Stomach (tissue), 9 donors: ENCODE results near the gene ECHDC1. TPM values are rescaled to one million over a fixed set of nuclear protein-coding genes. Genes with fewer than 3 reads are reported as not detected.
"Not testable (repeated sequence)": the region's sequence is repeated elsewhere in the genome, so short reads cannot be mapped to it uniquely, and the experiment has no call there.

Experiments used
- DNase-seq, 2 donors: peaks; one replicate each; pipeline versions ENCODE4 v3.0.0 to v3.0.0-alpha.2; 2013 to 2019
- H3K27ac ChIP-seq, 5 donors: fragments of 200-600 bp in 4 of 5; sonication (generic) in 4 of 5; one replicate each; pipeline ENCODE4 v1.5.1; 2013 to 2019; ENCODE audit warnings: mild to moderate bottlenecking in 1 of 5, moderate library complexity in 1 of 5
- H3K27me3 ChIP-seq, 3 donors: fragments of 200-600 bp; sonication (generic); one replicate each; pipeline ENCODE4 v1.5.1; 2017 to 2019; ENCODE audit warnings: mixed run types in 1 of 3
- H3K36me3 ChIP-seq, 4 donors: fragments of 200-600 bp; sonication (generic); 1 replicate in 3 of 4; 2 replicates in 1 of 4; pipeline ENCODE4 v1.5.1; 2016 to 2019
- H3K4me1 ChIP-seq, 4 donors: fragments of 200-600 bp; sonication (generic); one replicate each; pipeline ENCODE4 v1.5.1; 2016 to 2019
- H3K4me3 ChIP-seq, 4 donors: fragments of 200-600 bp; sonication (generic) in 3 of 4; one replicate each; pipeline ENCODE4 v1.5.1; 2016 to 2019; ENCODE audit warnings: mild to moderate bottlenecking in 1 of 4
- H3K9me3 ChIP-seq, 4 donors: fragments of 200-600 bp; sonication (generic); one replicate each; pipeline ENCODE4 v1.5.1; 2016 to 2019
- CTCF ChIP-seq, 7 experiments: fragments of 450-650 bp in 4 of 7; fragments of 200-600 bp in 3 of 7; sonication (generic) in 3 of 7; IDR thresholded peaks; one replicate each; pipeline ENCODE4 v1.5.1; 2016 to 2019; ENCODE audit warnings: antibody characterized with exemption in 7 of 7, control low read depth in 2 of 7, mild to moderate bottlenecking in 1 of 7
- EP300 ChIP-seq: sonication (generic); formaldehyde crosslinking; IDR thresholded peaks from one replicate; pipeline ENCODE4 v1.6.1; 2017; ENCODE audit warnings: antibody characterized with exemption
- POLR2A ChIP-seq, 4 donors: fragments of 450-650 bp; IDR thresholded peaks; one replicate each; pipeline ENCODE4 v1.6.1; 2016; ENCODE audit warnings: antibody characterized with exemption in 4 of 4, control low read depth in 2 of 4, mild to moderate bottlenecking in 1 of 4, moderate library complexity in 1 of 4
- POLR2AphosphoS5 ChIP-seq, 3 donors: sonication (generic); formaldehyde crosslinking; IDR thresholded peaks; one replicate each; pipeline ENCODE4 v1.6.1; 2016; ENCODE audit warnings: antibody characterized with exemption in 3 of 3
- WGBS, 5 donors: extraction: QIAGEN DNeasy Blood & Tissue Kit in 3 of 5; methylation state at CpG; one replicate each; pipeline versions ENCODE4 v1.1.5 to v1.1.7; 2013 to 2018; 5-methylcytosine and 5-hydroxymethylcytosine counted together
- intact Hi-C: fragments of 100-400 bp; cut with DNase I; formaldehyde crosslinking; loops from one replicate; pipeline ENCODE4 v1.15.1; 2023; ENCODE audit warnings: low total_unique reads
- polyA plus RNA-seq, 3 donors: library from polyadenylated mRNA; stranded (reverse); fragments of 200-250 nt; gene quantifications; one replicate each; pipeline ENCODE4 v1.2.3, GENCODE V29; 2013
- total RNA-seq, 5 donors: library from RNA; depleted of rRNA; stranded (reverse); fragments of >200 nt; gene quantifications; one replicate each; pipeline versions ENCODE4 v1.1.0 to v1.2.3, GENCODE V29; 2014 to 2016
- donor health status: healthy with polysubstance abuse.
- donor health status: Bipolar disorder and iron deficiency.
- donor health status: healthy.

ECHDC1 gene
- total and polyA plus RNA-seq, 8 donors, result 11.9 to 71.0 (median 50.7) TPM

- peaks cover 17 to 60% (median 44%) of the 10 kb centered on the region in 4 donors for H3K4me1 ChIP-seq
Measured at GRCh38 chr6:127340171-127340570, 3.2 kb downstream of the ECHDC1 start.

GRCh38 chr6:127338936-127339335, 4.5 kb downstream of the ECHDC1 start:
- TF ChIP-seq POLR2A (IDR thresholded peaks at IDR 0.05), result no peak
- TF ChIP-seq CTCF (IDR thresholded peaks at IDR 0.05), result no peak
- TF ChIP-seq EP300, result no peak
- TF ChIP-seq POLR2AphosphoS5 (IDR thresholded peaks at IDR 0.05), result no peak
- peaks cover 17 to 52% (median 37%) of the 10 kb centered on the region in 4 donors for H3K4me1 ChIP-seq
- no peaks in the 10 kb centered on the region for H3K9me3 ChIP-seq
- no peak for DNase-seq
- intact Hi-C loops, result no loop called here
- H3K36me3 ChIP-seq, result no peaks in the 10 kb centered on the region
- H3K27me3 ChIP-seq, result no peaks in the 10 kb centered on the region
- H3K27ac ChIP-seq, result no peak overlapping the region
- no peak overlapping the region for H3K4me3 ChIP-seq
- 53 to 75% (median 70%) methylated on average over 1 of the region's 1 CpG for WGBS, 5 donors

More at GRCh38 chr6:127340171-127340570, 3.2 kb downstream of the ECHDC1 start:
- H3K9me3 ChIP-seq, result no peaks in the 10 kb centered on the region
- no peaks in the 10 kb centered on the region for H3K36me3 ChIP-seq
- no peak for DNase-seq
- no peak for TF ChIP-seq EP300
- no peak for TF ChIP-seq POLR2A (IDR thresholded peaks at IDR 0.05)
- no peak for TF ChIP-seq CTCF (IDR thresholded peaks at IDR 0.05)
- no peak for TF ChIP-seq POLR2AphosphoS5 (IDR thresholded peaks at IDR 0.05)
- no peak overlapping the region for H3K27ac ChIP-seq
- H3K27me3 ChIP-seq, result no peaks in the 10 kb centered on the region
- no peak overlapping the region for H3K4me3 ChIP-seq
- intact Hi-C loops, result no loop called here

DNA sequence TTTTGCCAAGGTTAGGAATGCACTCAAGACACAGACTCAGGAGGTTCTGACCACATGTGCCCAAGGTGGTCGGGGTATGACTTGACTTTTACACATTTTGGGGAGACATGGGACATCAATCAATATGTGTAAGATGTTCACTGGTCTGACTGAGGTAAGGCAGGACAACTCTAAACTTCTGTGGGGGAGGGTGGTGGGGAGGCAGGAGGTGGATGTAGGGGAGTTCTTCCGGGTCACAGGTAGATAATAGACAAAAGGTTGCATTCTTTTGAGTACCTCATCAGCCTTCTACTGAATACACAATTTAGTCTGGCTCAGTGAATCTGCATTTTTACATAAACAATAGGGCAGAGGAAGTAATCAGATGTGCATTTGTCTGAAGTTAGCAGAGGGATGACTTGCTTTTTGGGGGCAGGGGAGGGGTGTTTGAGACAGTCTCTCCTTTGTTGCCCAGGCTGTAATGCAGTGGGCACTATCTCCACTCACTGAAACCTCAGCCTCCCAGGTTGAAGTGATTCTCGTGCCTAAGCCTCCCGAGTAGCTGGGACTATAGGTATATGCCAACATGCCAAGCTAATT, 10.9 kb downstream of the ECHDC1 start:
- WGBS, 5 donors, result 61 to 68% (median 65%) methylated on average over 4 of the region's 4 CpGs
- Histone ChIP-seq H3K27ac (no peak overlapping the region), H3K4me1 (peaks cover 0 to 18% (median 6%) of the 10 kb centered on the region in 4 donors), H3K4me3 (no peak overlapping the region), H3K36me3 (peaks cover 0 to 31% (median 2%) of the 10 kb centered on the region in 4 donors), H3K27me3 (no peaks in the 10 kb centered on the region), H3K9me3 (no peaks in the 10 kb centered on the region)
- no peak for DNase-seq
- intact Hi-C loops, result no loop called here
- TF ChIP-seq CTCF (IDR thresholded peaks at IDR 0.05) (no peak), POLR2A (IDR thresholded peaks at IDR 0.05) (no peak), EP300 (no peak), POLR2AphosphoS5 (IDR thresholded peaks at IDR 0.05) (no peak)

GRCh38 chr6:127331256-127331655, 12.2 kb downstream of the ECHDC1 start:
- H3K9me3 ChIP-seq, H3K4me3 ChIP-seq, H3K27me3 ChIP-seq, H3K27ac ChIP-seq, DNase-seq, intact Hi-C loops: not testable (repeated sequence)
- peaks cover under 1 to 43% (median 11%) of the 10 kb centered on the region in 4 donors for H3K36me3 ChIP-seq
- peaks cover 0 to 12% (median 6%) of the 10 kb centered on the region in 4 donors for H3K4me1 ChIP-seq
- 65 to 81% (median 72%) methylated on average over 3 of the region's 3 CpGs for WGBS, 5 donors

DNA sequence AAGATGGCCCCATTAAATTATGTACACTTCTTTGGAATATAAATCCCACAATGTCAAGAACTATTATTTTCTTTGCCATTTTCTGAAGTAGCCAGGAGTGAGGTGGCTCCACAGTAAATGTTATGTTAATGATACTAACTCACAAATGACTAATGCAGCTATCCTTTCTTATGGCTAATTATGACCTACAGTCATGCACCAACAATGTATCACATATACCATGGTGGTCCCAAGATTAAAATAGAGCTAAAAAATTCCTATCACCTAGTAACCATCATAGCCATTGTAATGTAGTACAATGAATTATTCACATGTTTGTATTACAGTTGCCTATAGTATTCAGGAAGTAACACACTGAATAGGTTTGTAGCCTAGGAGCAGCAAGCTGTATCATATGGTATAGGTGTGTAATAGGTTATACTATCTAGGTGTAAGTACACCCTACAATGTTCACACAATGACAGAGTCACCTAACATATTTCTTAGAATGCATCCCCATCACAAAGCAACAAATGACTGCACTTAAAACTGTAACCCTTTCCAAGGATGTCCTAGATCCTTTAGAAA, 15.3 kb downstream of the ECHDC1 start:
- TF ChIP-seq CTCF (IDR thresholded peaks at IDR 0.05) (no peak), POLR2A (IDR thresholded peaks at IDR 0.05) (no peak), EP300 (no peak), POLR2AphosphoS5 (IDR thresholded peaks at IDR 0.05) (no peak)
- no peak overlapping the region for H3K4me3 ChIP-seq
- H3K27ac ChIP-seq, result no peak overlapping the region
- no peaks in the 10 kb centered on the region for H3K9me3 ChIP-seq
- peaks cover 6 to 68% (median 29%) of the 10 kb centered on the region in 4 donors for H3K36me3 ChIP-seq
- peaks cover 0 to 12% (median 6%) of the 10 kb centered on the region in 4 donors for H3K4me1 ChIP-seq
- intact Hi-C loops, result no loop called here
- DNase-seq, result no peak
- H3K27me3 ChIP-seq, result no peaks in the 10 kb centered on the region
